GM20000 (cell line): ENCODE measurements around the gene CFD.

Experiments used
- DNase-seq: peaks from one replicate; pipeline ENCODE4 v3.0.0; 2012; ENCODE audit warnings: low spot score
- TF ChIP-seq, protein P1 (sequence below): IDR thresholded peaks from 2 replicates; pipeline ENCODE4 v1.5.1; 2012; ENCODE audit warnings: mild to moderate bottlenecking, control low read depth; ENCODE audit errors: extremely low read depth, missing control alignments

Gene CFD

GRCh38 chr19:861141-861755, 1.8 kb downstream of the CFD start:
- TF ChIP-seq, protein P1, sequence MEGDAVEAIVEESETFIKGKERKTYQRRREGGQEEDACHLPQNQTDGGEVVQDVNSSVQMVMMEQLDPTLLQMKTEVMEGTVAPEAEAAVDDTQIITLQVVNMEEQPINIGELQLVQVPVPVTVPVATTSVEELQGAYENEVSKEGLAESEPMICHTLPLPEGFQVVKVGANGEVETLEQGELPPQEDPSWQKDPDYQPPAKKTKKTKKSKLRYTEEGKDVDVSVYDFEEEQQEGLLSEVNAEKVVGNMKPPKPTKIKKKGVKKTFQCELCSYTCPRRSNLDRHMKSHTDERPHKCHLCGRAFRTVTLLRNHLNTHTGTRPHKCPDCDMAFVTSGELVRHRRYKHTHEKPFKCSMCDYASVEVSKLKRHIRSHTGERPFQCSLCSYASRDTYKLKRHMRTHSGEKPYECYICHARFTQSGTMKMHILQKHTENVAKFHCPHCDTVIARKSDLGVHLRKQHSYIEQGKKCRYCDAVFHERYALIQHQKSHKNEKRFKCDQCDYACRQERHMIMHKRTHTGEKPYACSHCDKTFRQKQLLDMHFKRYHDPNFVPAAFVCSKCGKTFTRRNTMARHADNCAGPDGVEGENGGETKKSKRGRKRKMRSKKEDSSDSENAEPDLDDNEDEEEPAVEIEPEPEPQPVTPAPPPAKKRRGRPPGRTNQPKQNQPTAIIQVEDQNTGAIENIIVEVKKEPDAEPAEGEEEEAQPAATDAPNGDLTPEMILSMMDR, result no peak
- DNase-seq, result no peak

DNA sequence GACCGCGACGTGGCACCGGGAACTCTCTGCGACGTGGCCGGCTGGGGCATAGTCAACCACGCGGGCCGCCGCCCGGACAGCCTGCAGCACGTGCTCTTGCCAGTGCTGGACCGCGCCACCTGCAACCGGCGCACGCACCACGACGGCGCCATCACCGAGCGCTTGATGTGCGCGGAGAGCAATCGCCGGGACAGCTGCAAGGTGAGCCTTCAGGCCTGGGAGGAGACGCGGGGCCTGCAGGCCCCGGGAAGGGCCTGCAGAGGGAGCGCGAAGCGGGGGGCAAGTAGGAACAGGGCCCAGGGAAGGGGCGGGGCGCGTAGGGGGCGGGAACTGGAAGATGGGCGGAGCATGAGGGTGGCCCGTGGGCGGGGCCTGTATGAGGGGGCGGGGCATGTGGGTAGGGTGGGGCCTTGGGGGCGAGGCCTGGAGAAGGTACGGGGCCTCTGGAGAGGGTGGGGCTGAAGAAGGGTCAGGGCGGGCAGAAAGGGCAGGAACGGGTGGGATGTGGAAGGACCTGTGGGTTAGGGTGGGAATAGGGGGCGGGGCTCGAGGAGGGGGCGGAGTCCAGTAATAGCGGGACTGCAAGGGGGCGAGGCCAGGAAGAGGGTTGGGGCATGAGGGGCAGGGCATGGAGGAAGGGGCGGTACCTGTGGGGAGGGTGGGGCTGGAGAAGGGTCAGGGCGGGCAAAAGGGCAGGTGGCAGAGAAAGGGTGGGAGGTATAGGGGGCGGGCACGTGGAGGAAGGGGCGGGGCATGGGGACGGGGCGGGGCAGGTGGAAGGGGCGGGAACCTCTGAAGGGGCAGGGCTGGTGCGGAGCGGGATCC, 2.5 kb downstream of the CFD start:
- TF ChIP-seq, protein P1, result no peak
- DNase-seq, result peak; percentile 92

DNA sequence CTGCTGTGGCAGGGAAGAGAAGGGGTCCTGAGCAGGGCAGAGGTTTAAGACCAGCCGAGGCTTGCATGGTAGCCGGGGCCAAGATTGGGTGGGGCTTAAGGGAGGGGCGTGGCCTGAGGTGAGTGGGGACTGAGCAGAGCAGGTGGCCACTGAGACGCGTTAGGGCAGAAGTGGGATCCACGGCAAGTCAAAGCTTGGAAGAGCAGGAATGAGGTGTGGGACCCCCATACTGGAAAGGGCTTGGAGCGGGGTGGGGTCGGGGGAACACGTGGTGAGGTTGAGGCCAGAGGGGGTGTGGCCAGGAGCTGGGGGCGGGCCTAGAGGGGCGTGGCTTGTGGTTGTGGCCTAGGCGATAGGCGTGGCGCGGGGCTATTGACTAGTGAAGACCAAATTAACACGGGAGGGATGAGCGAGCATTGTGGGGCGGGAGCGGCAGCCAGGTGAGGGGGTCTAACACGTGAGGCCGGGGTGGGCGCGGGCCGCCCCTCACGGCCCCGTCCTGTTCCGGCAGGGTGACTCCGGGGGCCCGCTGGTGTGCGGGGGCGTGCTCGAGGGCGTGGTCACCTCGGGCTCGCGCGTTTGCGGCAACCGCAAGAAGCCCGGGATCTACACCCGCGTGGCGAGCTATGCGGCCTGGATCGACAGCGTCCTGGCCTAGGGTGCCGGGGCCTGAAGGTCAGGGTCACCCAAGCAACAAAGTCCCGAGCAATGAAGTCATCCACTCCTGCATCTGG, 3.3 kb downstream of the CFD start:
- peak; percentile 90 for DNase-seq
- TF ChIP-seq, protein P1, result no peak

DNA sequence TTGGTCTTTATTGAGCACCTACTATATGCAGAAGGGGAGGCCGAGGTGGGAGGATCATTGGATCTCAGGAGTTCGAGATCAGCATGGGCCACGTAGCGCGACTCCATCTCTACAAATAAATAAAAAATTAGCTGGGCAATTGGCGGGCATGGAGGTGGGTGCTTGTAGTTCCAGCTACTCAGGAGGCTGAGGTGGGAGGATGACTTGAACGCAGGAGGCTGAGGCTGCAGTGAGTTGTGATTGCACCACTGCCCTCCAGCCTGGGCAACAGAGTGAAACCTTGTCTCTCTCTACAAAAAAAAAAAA, 3.8 kb downstream of the CFD start:
- no peak for DNase-seq
- TF ChIP-seq, protein P1, result no peak

DNA sequence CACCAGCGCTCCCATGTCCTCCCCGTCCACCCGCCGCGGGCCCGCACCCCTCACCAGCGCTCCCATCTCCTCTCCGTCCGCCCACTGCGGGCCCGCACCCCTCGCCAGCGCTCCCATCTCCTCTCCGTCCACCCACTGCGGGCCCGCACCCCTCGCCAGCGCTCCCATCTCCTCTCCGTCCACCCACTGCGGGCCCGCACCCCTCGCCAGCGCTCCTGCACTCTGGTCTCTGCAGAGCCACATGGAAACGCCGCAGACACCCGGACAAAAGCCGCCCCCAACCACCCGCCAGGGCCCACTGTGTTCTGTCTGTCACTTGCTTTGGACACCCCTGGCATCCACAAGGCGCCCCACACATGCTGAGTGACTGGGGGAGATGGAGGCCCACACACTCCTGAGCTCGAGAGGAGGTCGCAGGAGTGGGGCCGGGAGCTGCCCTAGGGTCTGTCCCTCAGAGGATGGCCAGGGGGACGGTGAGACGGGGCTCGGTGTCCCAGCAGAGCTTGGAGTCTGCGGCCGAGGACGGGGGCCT, 7.4 kb downstream of the CFD start:
- TF ChIP-seq, protein P1, result no peak
- no peak for DNase-seq

- TF ChIP-seq, protein P1, result no peak
- no peak for DNase-seq
These were observed 7.9 kb downstream of the CFD start for GRCh38 chr19:867301-867793.

- no peak for DNase-seq
- TF ChIP-seq, protein P1, result no peak
These were observed 8.5 kb downstream of the CFD start for GRCh38 chr19:867855-868457.
